ENCODE data around the gene TNRC18.

- TF ChIP-seq, protein P1, sequence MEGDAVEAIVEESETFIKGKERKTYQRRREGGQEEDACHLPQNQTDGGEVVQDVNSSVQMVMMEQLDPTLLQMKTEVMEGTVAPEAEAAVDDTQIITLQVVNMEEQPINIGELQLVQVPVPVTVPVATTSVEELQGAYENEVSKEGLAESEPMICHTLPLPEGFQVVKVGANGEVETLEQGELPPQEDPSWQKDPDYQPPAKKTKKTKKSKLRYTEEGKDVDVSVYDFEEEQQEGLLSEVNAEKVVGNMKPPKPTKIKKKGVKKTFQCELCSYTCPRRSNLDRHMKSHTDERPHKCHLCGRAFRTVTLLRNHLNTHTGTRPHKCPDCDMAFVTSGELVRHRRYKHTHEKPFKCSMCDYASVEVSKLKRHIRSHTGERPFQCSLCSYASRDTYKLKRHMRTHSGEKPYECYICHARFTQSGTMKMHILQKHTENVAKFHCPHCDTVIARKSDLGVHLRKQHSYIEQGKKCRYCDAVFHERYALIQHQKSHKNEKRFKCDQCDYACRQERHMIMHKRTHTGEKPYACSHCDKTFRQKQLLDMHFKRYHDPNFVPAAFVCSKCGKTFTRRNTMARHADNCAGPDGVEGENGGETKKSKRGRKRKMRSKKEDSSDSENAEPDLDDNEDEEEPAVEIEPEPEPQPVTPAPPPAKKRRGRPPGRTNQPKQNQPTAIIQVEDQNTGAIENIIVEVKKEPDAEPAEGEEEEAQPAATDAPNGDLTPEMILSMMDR (IDR thresholded peaks at IDR 0.05; ENCODE audit: borderline replicate concordance, extremely low read depth, low read length, poor library complexity, severe bottlenecking), result no peak
- TF ChIP-seq EZH2 (IDR thresholded peaks at IDR 0.05; ENCODE audit: borderline replicate concordance, low read depth, low read length, severe bottlenecking), result no peak
These were observed 78.5 kb downstream of the TNRC18 start for GRCh38 chr7:5345171-5345570.

Data from DND-41 (cell line).